T-helper 17 cell (primary cell): ENCODE measurements around the gene SEZ6L2. TPM values are rescaled to one million over a fixed set of nuclear protein-coding genes. Genes with fewer than 3 reads are reported as not detected.
"Not testable (repeated sequence)": the region's sequence is repeated elsewhere in the genome, so short reads cannot be mapped to it uniquely, and the experiment has no call there.

ENCODE experiments used
- ATAC-seq: fragments of 150-1000 bp; cut with Tn5 transposase; 2 replicates; pipeline ENCODE4 v1.10.0; 2021; ENCODE audit warnings: mild to moderate bottlenecking, moderate library complexity
- DNase-seq, 3 donors: peaks; one replicate each; pipeline versions ENCODE4 v3.0.0 to v3.0.0-alpha.2; 2020 to 2021
- H3K9me3 ChIP-seq: one replicate; pipeline ENCODE4 v1.7.0; 2013; ENCODE audit warnings: low read length, mild to moderate bottlenecking; ENCODE audit not compliant: control insufficient read depth, poor library complexity, severe bottlenecking
- H3K27ac Mint-ChIP-seq: one replicate; pipeline ENCODE4 v1.8.0; 2022; ENCODE audit warnings: mild to moderate bottlenecking, moderate library complexity, mixed read lengths
- H3K27me3 Mint-ChIP-seq: one replicate; pipeline ENCODE4 v1.8.0; 2022; ENCODE audit warnings: mixed read lengths
- H3K36me3 Mint-ChIP-seq: one replicate; pipeline ENCODE4 v1.8.0; 2022; ENCODE audit warnings: low read depth, mixed read lengths
- H3K4me1 Mint-ChIP-seq: one replicate; pipeline ENCODE4 v1.8.0; 2022; ENCODE audit warnings: mild to moderate bottlenecking, mixed read lengths
- H3K4me3 Mint-ChIP-seq: one replicate; pipeline ENCODE4 v1.8.0; 2022; ENCODE audit warnings: mild to moderate bottlenecking, moderate library complexity, mixed read lengths
- total RNA-seq, 4 donors: library from RNA in 2 of 4; stranded (reverse) in 2 of 4; gene quantifications; one replicate each; pipeline ENCODE4 v1.2.3 and lab custom pipeline; 2022 to 2026

The SEZ6L2 gene
- total RNA-seq, 2 donors from 2014 or later: not detected

DNA sequence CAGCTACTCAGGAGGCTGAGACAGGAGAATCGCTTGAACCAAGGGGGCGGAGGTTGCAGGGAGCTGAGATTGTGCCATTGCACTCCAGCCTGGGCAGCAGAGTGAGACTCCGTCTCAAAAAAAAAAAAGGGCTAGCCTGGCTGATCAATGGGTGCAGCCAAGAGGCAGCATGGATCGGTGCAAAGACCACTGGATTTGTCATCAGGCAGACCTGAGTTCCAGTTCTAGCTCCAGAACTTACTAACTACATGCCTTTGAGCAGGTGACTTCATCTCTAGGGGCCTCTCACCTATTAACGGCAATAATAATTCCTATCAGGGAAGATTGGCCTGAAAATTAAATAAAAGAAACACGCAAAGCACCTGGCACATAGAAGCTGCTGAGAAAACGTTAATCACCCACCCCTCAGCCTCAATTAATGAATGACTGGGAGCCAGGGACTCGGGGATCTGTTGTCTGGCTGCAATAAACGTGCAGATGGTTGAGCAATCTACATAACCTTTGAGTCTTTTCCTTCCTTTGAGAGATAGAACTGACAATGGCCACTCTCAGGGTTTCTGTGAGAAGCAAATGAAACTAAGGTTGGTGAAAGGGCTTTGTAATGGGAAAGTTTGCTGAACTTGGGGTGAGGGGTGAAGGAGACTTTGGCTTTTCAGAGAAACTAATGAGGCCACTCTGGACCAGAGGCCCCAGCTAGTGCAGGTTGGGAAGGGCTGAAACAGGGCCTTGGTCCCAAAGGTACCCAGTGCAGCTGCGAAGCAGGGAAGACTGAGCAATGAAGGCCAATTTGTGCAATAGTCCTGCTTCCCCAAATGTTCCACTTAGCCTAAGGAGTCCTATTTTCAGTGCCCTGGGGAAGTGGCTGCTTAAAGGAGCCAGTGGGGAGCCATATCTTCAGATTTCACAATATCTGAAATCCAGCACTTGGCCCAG lies 7.6 kb downstream of the SEZ6L2 start:
- H3K4me1 Mint-ChIP-seq: no peaks in the 10 kb centered on the region
- DNase-seq (no peak), ATAC-seq (no peak)
- H3K27ac Mint-ChIP-seq: no peak overlapping the region
- no peaks in the 10 kb centered on the region for H3K36me3 Mint-ChIP-seq
- H3K9me3 ChIP-seq: no peaks in the 10 kb centered on the region
- no peak overlapping the region for H3K4me3 Mint-ChIP-seq
- H3K27me3 Mint-ChIP-seq: peaks cover 16% of the 10 kb centered on the region

DNA sequence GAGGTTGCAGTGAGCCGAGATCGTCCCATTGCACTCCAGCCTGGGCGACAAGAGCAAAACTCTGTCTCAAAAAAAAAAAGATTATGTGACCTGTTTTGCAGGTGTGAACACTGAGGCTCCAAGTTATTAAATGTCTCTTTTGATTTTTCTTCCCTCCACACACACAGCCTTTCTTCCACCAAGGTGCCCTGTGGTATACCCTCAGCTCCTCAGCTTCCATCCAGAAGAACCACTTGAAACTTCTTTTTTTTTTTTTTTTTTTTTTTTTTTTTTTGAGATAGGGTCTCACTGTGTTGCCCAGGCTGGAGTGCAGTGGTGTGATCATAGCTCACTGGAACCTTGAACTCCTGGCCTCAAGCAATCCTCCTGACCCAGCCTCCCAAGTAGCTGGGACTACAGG lies 10.0 kb downstream of the SEZ6L2 start:
- not testable (repeated sequence) for H3K9me3 ChIP-seq, H3K27me3 Mint-ChIP-seq, DNase-seq, H3K27ac Mint-ChIP-seq, H3K36me3 Mint-ChIP-seq, ATAC-seq, H3K4me1 Mint-ChIP-seq, H3K4me3 Mint-ChIP-seq

DNA sequence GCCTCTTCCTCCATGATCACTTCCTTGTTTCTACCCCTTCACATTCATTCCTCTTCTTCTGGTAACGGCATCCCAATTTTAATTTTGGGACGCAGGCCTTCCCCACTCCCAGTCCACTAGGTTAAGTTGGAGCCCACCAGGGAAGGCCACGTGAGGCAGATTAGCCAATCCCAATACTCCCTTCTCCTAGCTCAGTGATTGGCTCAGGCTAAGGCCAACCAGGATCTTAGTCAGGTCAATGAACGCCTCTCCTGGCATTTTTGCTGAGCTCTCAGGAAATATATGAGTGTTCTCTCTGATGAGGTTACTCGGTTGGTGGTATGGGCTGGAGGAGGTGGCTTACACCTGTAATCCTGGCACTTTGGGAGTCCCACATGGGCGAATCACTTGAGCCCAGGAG lies 15.4 kb downstream of the SEZ6L2 start:
- peaks cover 3% of the 10 kb centered on the region for H3K4me1 Mint-ChIP-seq
- no peak overlapping the region for H3K27ac Mint-ChIP-seq
- no peak overlapping the region for H3K4me3 Mint-ChIP-seq
- H3K9me3 ChIP-seq: no peaks in the 10 kb centered on the region
- no peak for DNase-seq
- H3K36me3 Mint-ChIP-seq: peaks cover 5% of the 10 kb centered on the region
- ATAC-seq: no peak
- peaks cover 18% of the 10 kb centered on the region for H3K27me3 Mint-ChIP-seq

DNA sequence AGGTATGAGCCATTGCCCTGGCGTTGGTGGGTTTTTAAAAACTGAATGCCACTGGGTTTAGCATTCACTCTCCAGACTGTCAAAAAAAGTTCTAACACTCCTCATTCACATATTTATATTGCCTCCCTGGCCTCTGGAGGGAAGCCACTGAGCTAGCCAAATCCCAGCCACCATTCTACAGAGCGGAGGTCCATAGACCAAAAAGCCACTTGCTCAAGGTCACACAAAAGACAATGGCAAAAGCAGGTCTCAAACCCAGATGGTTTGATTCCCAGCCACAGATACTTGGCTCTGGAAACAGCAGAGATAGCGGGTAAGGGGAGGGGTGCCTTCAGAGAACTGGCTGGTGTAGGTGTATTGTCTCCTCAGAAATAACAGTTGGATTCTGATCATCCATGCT lies 18.3 kb downstream of the SEZ6L2 start:
- no peak for ATAC-seq
- no peak overlapping the region for H3K4me3 Mint-ChIP-seq
- no peak overlapping the region for H3K27ac Mint-ChIP-seq
- H3K36me3 Mint-ChIP-seq: peaks cover 8% of the 10 kb centered on the region
- H3K4me1 Mint-ChIP-seq: peaks cover 18% of the 10 kb centered on the region
- no peak for DNase-seq
- H3K9me3 ChIP-seq: no peaks in the 10 kb centered on the region
- H3K27me3 Mint-ChIP-seq: peaks cover 32% of the 10 kb centered on the region

GRCh38 chr16:29878172-29878571 lies 21.2 kb downstream of the SEZ6L2 start:
- peaks cover 7% of the 10 kb centered on the region for H3K36me3 Mint-ChIP-seq
- peaks cover 21% of the 10 kb centered on the region for H3K4me1 Mint-ChIP-seq
- H3K27ac Mint-ChIP-seq: no peak overlapping the region
- peaks cover 23% of the 10 kb centered on the region for H3K27me3 Mint-ChIP-seq
- DNase-seq (no peak), ATAC-seq (no peak)
- no peaks in the 10 kb centered on the region for H3K9me3 ChIP-seq
- H3K4me3 Mint-ChIP-seq: no peak overlapping the region

DNA sequence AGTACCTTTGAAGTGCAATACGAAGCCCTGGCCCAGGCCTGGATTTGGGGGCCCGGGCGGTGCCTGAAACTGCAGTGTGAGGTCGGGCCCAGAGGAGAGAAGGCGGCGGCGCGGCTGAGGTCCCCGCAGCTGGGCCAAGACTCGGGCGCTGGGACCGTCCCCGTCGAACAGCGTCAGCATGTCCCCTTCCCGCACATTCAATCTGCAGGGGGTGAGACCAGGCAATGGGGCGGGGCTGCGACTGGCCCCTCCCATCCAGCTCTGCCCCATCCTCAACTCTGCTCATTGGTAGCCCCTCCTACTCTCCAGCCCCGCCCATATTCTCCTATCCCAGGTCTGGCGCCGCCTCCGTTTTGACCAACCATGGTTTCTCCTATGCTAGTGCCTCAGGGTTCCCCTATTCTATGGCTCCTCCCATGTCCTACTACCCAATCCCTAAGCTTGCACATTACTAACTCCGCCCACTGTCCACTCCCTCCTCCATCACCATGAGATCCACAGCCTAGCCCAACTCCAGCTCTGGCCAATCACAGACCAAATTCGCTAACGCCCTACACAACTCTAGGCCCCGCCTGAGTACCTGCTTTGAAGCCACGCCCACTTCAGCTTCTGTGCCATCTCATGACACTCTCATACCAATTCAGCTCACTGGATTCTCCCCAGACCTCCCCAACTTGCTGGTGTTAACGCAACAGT lies 21.9 kb downstream of the SEZ6L2 start:
- ATAC-seq (peak; percentile 80), DNase-seq (peak in 1 of 3 donors; percentile 38)
- Mint-ChIP-seq H3K27me3 (peaks cover 18% of the 10 kb centered on the region), H3K4me3 (peak overlapping the region; percentile 82), H3K27ac (no peak overlapping the region), H3K4me1 (peaks cover 19% of the 10 kb centered on the region), H3K36me3 (peaks cover 2% of the 10 kb centered on the region)
- H3K9me3 ChIP-seq: no peaks in the 10 kb centered on the region

- Mint-ChIP-seq H3K4me3 (peak overlapping the region; percentile 82), H3K36me3 (peaks cover 2% of the 10 kb centered on the region), H3K27ac (no peak overlapping the region), H3K27me3 (peaks cover 18% of the 10 kb centered on the region), H3K4me1 (peaks cover 19% of the 10 kb centered on the region)
- ATAC-seq (peak; percentile 48), DNase-seq (peak in 2 of 3 donors; percentile 25 to 37)
- no peaks in the 10 kb centered on the region for H3K9me3 ChIP-seq
These were observed 22.6 kb downstream of the SEZ6L2 start for GRCh38 chr16:29876594-29877249.

DNA sequence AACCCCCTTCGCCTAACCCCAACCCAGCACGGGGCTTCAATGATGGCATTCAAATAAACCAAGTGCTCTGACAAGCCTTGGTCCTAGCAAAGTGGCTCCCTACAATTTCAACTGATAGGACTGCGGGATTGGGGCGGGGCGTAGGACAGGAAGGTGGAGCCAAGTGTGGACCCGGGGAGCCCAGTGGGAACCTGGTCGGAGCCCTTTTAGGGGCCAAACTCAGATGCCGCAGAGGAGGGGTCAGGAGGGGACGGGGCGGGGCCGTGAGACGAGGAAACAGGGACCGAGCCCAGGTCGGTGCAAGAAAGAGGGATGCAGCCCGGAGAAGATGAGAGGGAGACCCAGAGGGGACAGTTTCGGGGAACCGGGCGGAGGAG lies 23.1 kb downstream of the SEZ6L2 start:
- H3K9me3 ChIP-seq: no peaks in the 10 kb centered on the region
- H3K27ac Mint-ChIP-seq: no peak overlapping the region
- H3K4me3 Mint-ChIP-seq: peak overlapping the region; percentile 82
- DNase-seq (no peak), ATAC-seq (no peak)
- peaks cover 19% of the 10 kb centered on the region for H3K4me1 Mint-ChIP-seq
- peaks cover 2% of the 10 kb centered on the region for H3K36me3 Mint-ChIP-seq
- peaks cover 18% of the 10 kb centered on the region for H3K27me3 Mint-ChIP-seq

GRCh38 chr16:29875206-29875605 lies 24.1 kb downstream of the SEZ6L2 start:
- H3K27me3 Mint-ChIP-seq: peaks cover 18% of the 10 kb centered on the region
- H3K9me3 ChIP-seq: no peaks in the 10 kb centered on the region
- peaks cover 2% of the 10 kb centered on the region for H3K36me3 Mint-ChIP-seq
- no peak overlapping the region for H3K4me3 Mint-ChIP-seq
- peaks cover 19% of the 10 kb centered on the region for H3K4me1 Mint-ChIP-seq
- DNase-seq (no peak), ATAC-seq (no peak)
- H3K27ac Mint-ChIP-seq: no peak overlapping the region

- peaks cover 19% of the 10 kb centered on the region for H3K4me1 Mint-ChIP-seq
- DNase-seq: no peak
- H3K4me3 Mint-ChIP-seq: no peak overlapping the region
- H3K9me3 ChIP-seq: no peaks in the 10 kb centered on the region
- H3K27me3 Mint-ChIP-seq: peaks cover 18% of the 10 kb centered on the region
- H3K27ac Mint-ChIP-seq: no peak overlapping the region
- ATAC-seq: no peak
- peaks cover 2% of the 10 kb centered on the region for H3K36me3 Mint-ChIP-seq
These were observed 26.0 kb downstream of the SEZ6L2 start for GRCh38 chr16:29873319-29873718.

- Mint-ChIP-seq H3K27me3 (peaks cover 6% of the 10 kb centered on the region), H3K4me3 (no peak overlapping the region)
These were observed 27.4 kb downstream of the SEZ6L2 start for GRCh38 chr16:29871822-29872546.

GRCh38 chr16:29869067-29869466 lies 30.3 kb downstream of the SEZ6L2 start:
- ATAC-seq, H3K27me3 Mint-ChIP-seq, H3K27ac Mint-ChIP-seq, H3K4me1 Mint-ChIP-seq, H3K4me3 Mint-ChIP-seq, DNase-seq, H3K9me3 ChIP-seq, H3K36me3 Mint-ChIP-seq: not testable (repeated sequence)

More at GRCh38 chr16:29871822-29872546, 27.4 kb downstream of the SEZ6L2 start:
- ATAC-seq: no peak
- Mint-ChIP-seq H3K36me3 (no peaks in the 10 kb centered on the region), H3K27ac (no peak overlapping the region), H3K4me1 (peaks cover 12% of the 10 kb centered on the region)
- no peaks in the 10 kb centered on the region for H3K9me3 ChIP-seq
- DNase-seq: no peak
